NCI-H1105 treated with DMSO at 0.1 percent for 48 hours (cell line): Measurements from ENCODE around the gene UQCRC1.
"Not testable (repeated sequence)": the region's sequence is repeated elsewhere in the genome, so short reads cannot be mapped to it uniquely, and the experiment has no call there.

ENCODE experiments used
- DNase-seq: peaks from one replicate; lab custom pipeline; 2025; lab: John Stamatoyannopoulos, UW

The UQCRC1 gene

DNA sequence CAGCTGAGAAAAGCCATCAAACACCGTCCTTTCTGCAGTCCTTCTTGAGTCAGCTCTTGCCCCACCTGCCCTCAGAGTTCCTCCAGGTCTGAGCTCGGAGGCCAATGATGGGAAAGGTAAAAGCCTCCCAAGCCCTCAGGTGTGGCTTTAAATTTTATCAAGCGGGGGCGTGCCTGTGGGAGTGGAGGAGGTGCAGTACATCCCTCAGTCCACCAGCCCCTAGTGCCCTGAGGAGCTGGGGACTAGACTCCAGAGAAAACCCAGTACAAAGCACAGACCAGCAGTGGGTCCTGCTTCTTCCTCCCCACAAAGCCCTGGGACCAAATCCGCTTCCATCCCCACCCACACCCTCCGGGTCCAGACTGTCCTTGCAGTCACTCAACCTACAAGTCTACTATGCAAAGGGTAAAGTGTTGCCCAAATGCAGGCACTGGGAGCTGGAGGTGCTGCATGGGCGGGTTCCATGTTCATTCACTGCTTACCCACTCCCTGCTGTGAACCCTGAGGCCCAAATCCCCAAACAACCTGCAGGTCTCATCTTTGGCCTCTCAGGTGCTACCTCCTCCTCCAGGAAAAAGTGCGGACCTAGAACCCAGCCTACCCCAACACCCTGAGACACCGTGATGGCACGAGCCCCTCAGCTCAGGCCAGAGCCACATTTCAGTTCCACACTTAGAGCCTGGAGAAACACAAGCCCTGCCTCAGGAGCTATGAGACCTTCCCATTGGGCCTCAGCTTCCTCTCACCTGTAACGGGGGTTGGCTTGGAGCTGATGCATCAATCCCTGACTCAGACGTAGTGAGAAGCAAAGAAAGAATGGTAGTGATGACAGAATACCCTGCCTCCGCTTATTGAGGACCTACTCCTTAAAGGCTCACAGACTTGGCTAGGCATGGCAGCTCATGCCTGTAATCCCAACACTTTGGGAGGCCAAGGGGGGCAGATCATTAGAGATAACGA lies 55.3 kb downstream of the UQCRC1 start:
- no peak for DNase-seq

DNA sequence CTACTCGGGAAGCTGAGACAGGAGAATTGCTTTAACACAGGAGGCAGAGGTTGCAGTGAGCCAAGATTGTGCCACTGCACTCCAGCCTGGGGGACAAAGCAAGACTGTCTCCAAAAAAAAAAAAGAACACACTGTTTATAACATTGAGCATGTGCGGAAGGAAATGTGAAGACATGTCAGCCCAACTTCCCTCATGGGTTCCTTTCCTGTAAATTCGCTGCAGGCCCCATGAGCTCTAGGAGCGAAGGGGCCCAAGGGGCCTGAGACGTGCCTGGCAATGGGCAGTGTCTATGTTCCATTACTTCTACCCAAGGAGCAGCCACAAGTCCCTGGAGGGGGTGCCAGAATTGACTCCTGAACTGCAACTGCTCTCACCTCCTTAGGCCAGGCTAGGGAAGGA lies 56.1 kb downstream of the UQCRC1 start:
- no peak for DNase-seq

- no peak for DNase-seq
Observed at GRCh38 chr3:48552111-48552951, 57.1 kb downstream of the UQCRC1 start.

DNA sequence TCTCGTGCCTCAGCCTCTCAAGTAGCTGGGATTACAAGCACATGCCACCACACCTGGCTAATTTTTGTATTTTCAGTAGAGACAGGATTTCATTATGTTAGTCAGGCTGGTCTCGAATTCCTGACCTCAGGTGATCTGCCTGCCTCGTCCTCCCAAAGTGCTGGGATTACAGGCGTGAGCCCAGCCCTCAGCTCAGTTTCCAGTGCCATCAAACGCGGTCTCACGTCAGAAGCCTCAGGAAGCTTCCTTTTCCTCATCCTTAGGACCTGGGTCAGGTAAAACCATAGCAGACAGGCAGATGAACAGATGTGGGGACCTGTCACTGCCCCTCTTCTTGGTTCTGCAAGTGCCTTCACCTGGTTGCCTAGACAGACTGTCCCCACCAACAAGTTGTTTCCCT lies 57.8 kb downstream of the UQCRC1 start:
- DNase-seq: not testable (repeated sequence)
